ENCODE measurements around the gene S100PBP.

DNA sequence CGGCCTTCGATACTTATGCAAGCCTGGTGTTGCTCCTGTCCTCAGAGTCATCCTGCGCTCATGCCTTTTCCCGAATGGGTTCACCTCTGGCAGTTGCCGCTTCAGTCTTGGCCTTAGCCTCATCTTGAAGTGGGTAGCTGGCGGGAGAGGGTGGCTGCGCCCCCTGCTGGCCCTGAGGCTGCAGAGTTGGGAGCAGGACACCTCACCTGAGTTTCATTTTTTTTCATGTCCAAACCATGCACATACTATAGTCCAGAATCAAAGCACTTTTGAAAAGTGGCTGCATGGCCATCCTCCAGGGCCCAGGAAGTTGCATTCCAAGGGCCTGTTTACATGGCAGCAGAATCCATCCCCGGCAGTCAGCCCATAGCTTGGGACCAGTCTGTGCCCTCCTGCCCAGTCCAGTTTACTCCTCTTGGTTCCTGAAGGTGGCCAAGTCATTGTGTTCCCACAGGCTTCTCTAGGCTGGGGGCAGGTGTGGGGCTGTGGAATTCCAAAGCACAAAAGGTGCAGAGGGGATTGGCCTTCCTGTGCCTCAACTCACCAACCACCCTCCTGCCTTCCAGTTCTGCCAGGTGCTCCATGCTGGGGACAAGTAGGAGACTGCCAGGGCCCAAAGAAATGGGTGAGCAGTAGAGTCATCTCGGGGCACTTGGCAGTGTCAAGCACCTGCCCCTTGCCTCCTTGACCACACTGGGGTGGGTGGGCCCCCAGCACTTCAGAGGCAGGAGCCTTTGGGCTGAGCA is 44.3 kb upstream of the S100PBP start:
- TF ChIP-seq POLR2AphosphoS5 (IDR thresholded peaks at IDR 0.05) (peak; percentile 69), CTCF (IDR thresholded peaks at IDR 0.05) (peak in 3 of 4 experiments; percentile 93 to 96 (median 94)), EP300 (IDR thresholded peaks at IDR 0.05) (no peak), POLR2A (IDR thresholded peaks at IDR 0.05) (no peak)
